ENCODE results near the gene DPPA5.

DNA sequence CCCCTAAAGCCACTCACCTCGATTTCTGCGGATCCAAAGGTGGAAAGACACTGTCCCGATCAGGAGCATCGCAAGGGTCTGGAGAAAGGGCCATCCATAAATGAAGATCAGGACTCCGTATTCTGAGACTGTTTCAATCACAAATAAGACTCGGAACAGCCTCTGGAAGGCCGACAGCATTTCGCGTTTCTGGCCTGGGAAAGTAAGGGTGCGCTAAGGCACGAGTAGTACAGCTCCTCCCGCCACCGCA, 44.6 kb downstream of the DPPA5 start:
- TF ChIP-seq, protein P1, sequence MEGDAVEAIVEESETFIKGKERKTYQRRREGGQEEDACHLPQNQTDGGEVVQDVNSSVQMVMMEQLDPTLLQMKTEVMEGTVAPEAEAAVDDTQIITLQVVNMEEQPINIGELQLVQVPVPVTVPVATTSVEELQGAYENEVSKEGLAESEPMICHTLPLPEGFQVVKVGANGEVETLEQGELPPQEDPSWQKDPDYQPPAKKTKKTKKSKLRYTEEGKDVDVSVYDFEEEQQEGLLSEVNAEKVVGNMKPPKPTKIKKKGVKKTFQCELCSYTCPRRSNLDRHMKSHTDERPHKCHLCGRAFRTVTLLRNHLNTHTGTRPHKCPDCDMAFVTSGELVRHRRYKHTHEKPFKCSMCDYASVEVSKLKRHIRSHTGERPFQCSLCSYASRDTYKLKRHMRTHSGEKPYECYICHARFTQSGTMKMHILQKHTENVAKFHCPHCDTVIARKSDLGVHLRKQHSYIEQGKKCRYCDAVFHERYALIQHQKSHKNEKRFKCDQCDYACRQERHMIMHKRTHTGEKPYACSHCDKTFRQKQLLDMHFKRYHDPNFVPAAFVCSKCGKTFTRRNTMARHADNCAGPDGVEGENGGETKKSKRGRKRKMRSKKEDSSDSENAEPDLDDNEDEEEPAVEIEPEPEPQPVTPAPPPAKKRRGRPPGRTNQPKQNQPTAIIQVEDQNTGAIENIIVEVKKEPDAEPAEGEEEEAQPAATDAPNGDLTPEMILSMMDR (IDR thresholded peaks at IDR 0.05): no peak
- no peak for TF ChIP-seq POLR2A (IDR thresholded peaks at IDR 0.05)
